Panc1 (cell line): ENCODE results near the gene CABLES2. TPM values are rescaled to one million over a fixed set of nuclear protein-coding genes. Genes with fewer than 3 reads are reported as not detected.
A peak's percentile ranks its signal among the peaks of the same experiment; 100 is the strongest.

Source experiments
- ATAC-seq: fragments of 200-7000 bp; cut with Tn5 transposase; 2 replicates; pipeline ENCODE4 v1.9.1; 2020; ENCODE audit warnings: mild to moderate bottlenecking, moderate library complexity
- BruUV-seq: library from RNA; stranded (reverse); fragments of 400-500 nt; replicated peaks from 2 replicates; lab custom pipeline; 2021; lab: Mats Ljungman, UMichigan
- CTCF ChIA-PET: fragments of 300-600 bp; sonication (Branson Sonifier 250); formaldehyde crosslinking; loops from one replicate; lab custom pipeline; 2022; ENCODE audit warnings: antibody characterized with exemption; lab: Charles Lee
- POLR2A ChIA-PET: fragments of 300-600 bp; sonication (Branson Sonifier 250); formaldehyde crosslinking; loops from one replicate; lab custom pipeline; 2022; ENCODE audit warnings: antibody characterized with exemption; lab: Charles Lee
- DNase-seq: peaks from one replicate; pipeline ENCODE4 v3.0.0-alpha.2; 2010; ENCODE audit warnings: low read depth, low spot score
- H3K27ac ChIP-seq: 2 replicates; pipeline ENCODE4 v1.5.1; 2011; ENCODE audit warnings: mild to moderate bottlenecking, low read length, inconsistent platforms
- H3K27me3 ChIP-seq: fragments of 200-500 bp; sonication (Bioruptor generic); 2 replicates; pipeline ENCODE4 v1.6.0; 2014; ENCODE audit warnings: low read length, inconsistent platforms; ENCODE audit not compliant: control insufficient read depth, insufficient read depth
- H3K36me3 ChIP-seq: fragments of 200-500 bp; sonication (Bioruptor generic); 2 replicates; pipeline ENCODE4 v1.5.1; 2014; ENCODE audit warnings: inconsistent platforms, mild to moderate bottlenecking, low read length, moderate library complexity; ENCODE audit not compliant: control insufficient read depth, insufficient read depth
- H3K4me1 ChIP-seq: 2 replicates; pipeline ENCODE4 v1.5.1; 2011; ENCODE audit warnings: inconsistent platforms, mild to moderate bottlenecking, low read length, moderate library complexity; ENCODE audit not compliant: control insufficient read depth, insufficient read depth
- H3K4me3 ChIP-seq, 2 experiments: 2 replicates each; pipeline ENCODE4 v1.5.1; 2011 to 2012; ENCODE audit warnings: low read depth in 2 of 2, low read length in 2 of 2, mild to moderate bottlenecking in 2 of 2, inconsistent platforms in 1 of 2, moderate library complexity in 1 of 2
- H3K9me3 ChIP-seq: fragments of 200-500 bp; sonication (Bioruptor generic); 2 replicates; pipeline ENCODE4 v1.5.1; 2014; ENCODE audit warnings: low read depth, mild to moderate bottlenecking, inconsistent platforms, low read length, moderate library complexity; ENCODE audit not compliant: control insufficient read depth, insufficient read depth
- CTCF ChIP-seq: fragments of 450-650 bp; IDR thresholded peaks from 2 replicates; pipeline ENCODE4 v1.5.1; 2017; ENCODE audit warnings: mild to moderate bottlenecking
- POLR2AphosphoS5 ChIP-seq: IDR thresholded peaks from 2 replicates; pipeline ENCODE4 v1.6.1; 2012; ENCODE audit warnings: mild to moderate bottlenecking, low read depth, low read length, moderate library complexity
- REST ChIP-seq, 2 experiments: IDR thresholded peaks; 2 replicates each; pipeline ENCODE4 v1.6.1; 2011 to 2012; ENCODE audit warnings: low read depth in 2 of 2, control low read depth in 1 of 2, low read length in 1 of 2, mild to moderate bottlenecking in 1 of 2, moderate library complexity in 1 of 2; ENCODE audit not compliant: insufficient read depth in 1 of 2
- SIN3A ChIP-seq: IDR thresholded peaks from 2 replicates; pipeline ENCODE4 v1.6.1; 2012; ENCODE audit warnings: low read depth, mild to moderate bottlenecking, low read length, moderate library complexity, borderline replicate concordance; ENCODE audit not compliant: insufficient read depth
- TCF7L2 ChIP-seq: IDR thresholded peaks from 2 replicates; pipeline ENCODE4 v1.6.1; 2011; ENCODE audit warnings: mild to moderate bottlenecking, low read depth, low read length, inconsistent platforms
- in situ Hi-C: cut with HindIII; loops from 2 replicates; pipeline ENCODE4 v1.10.0; 2016; ENCODE audit warnings: low sequenced_read_pairs, low pct_unique_long_range_greater_than_20kb
- intact Hi-C: fragments of 100-400 bp; cut with micrococcal nuclease; formaldehyde crosslinking; loops from one replicate; pipeline ENCODE4 v1.10.0; 2022; ENCODE audit not compliant: unreplicated experiment
- total RNA-seq: library from RNA; stranded (reverse); gene quantifications from one replicate; pipeline ENCODE4 v1.2.1, GENCODE V29; 2021; ENCODE audit not compliant: unreplicated experiment

Gene CABLES2
- total RNA-seq, 1 experiment from 2014 or later, result 9.8 TPM

GRCh38 chr20:62420846-62421715, 14.0 kb upstream of the CABLES2 start:
- TF ChIP-seq SIN3A (no peak), POLR2AphosphoS5 (no peak), REST (IDR thresholded peaks at IDR 0.05; ENCODE audit: insufficient read depth in 1 of 2, low read depth in 2 of 2, low read length in 1 of 2) (peak in 1 of 2 experiments; percentile 29; a peak in 1 of 4 replicates), CTCF (no peak)
- in situ Hi-C loops, result no loop called here
- DNase-seq (no peak), ATAC-seq (no peak)
- no TSS peak for BruUV-seq
- H3K4me3 ChIP-seq, result no peak overlapping the region
- H3K4me1 ChIP-seq, result no peaks in the 10 kb centered on the region; the same call in none of the 2 replicates
- CTCF ChIA-PET, result no interaction called here
- POLR2A ChIA-PET, result no interaction called here
- H3K36me3 ChIP-seq, result no peaks in the 10 kb centered on the region
- H3K9me3 ChIP-seq, result no peaks in the 10 kb centered on the region
- intact Hi-C loops, result no loop called here
- no peak overlapping the region for H3K27ac ChIP-seq
- H3K27me3 ChIP-seq, result no peaks in the 10 kb centered on the region

- ATAC-seq (no peak), DNase-seq (no peak)
- H3K4me1 ChIP-seq, result no peaks in the 10 kb centered on the region; the same call in none of the 2 replicates
- H3K27me3 ChIP-seq, result no peaks in the 10 kb centered on the region
- H3K4me3 ChIP-seq, result no peak overlapping the region
- H3K36me3 ChIP-seq, result no peaks in the 10 kb centered on the region
- BruUV-seq, result no TSS peak
- H3K9me3 ChIP-seq, result no peaks in the 10 kb centered on the region
- no peak overlapping the region for H3K27ac ChIP-seq
- in situ Hi-C loops (no loop called here), intact Hi-C loops (no loop called here)
- CTCF ChIA-PET, result no interaction called here
- TF ChIP-seq SIN3A, result no peak
- no peak for TF ChIP-seq TCF7L2
- no peak for TF ChIP-seq REST (IDR thresholded peaks at IDR 0.05; ENCODE audit: insufficient read depth in 1 of 2, low read depth in 2 of 2, low read length in 1 of 2)
- TF ChIP-seq POLR2AphosphoS5, result no peak
- TF ChIP-seq CTCF, result no peak
- POLR2A ChIA-PET, result no interaction called here
These were observed 12.7 kb upstream of the CABLES2 start for GRCh38 chr20:62419759-62420158.
